HCT116 (cell line): ENCODE data around the gene MAP7. TPM values are rescaled to one million over a fixed set of nuclear protein-coding genes. Genes with fewer than 3 reads are reported as not detected.

Source experiments
- ATAC-seq: fragments of 200-7000 bp; cut with Tn5 transposase; 2 replicates; pipeline ENCODE4 v1.9.1; 2020; ENCODE audit warnings: mild to moderate bottlenecking, moderate library complexity
- BruUV-seq: library from RNA; stranded (reverse); fragments of 400-500 nt; replicated peaks from 2 replicates; lab custom pipeline; 2021; lab: Mats Ljungman, UMichigan
- CTCF ChIA-PET: fragments of 300-600 bp; sonication (Branson Sonifier 250); formaldehyde crosslinking; loops from one replicate; lab custom pipeline; 2021; ENCODE audit warnings: antibody characterized with exemption; lab: Charles Lee
- POLR2A ChIA-PET: fragments of 300-600, 350-600 bp; sonication (Branson Sonifier 250); formaldehyde crosslinking; loops from one replicate; lab custom pipeline; 2021; ENCODE audit warnings: antibody characterized with exemption; lab: Charles Lee
- RAD21 ChIA-PET, 2 experiments: fragments of 300-600 bp; sonication (Branson Sonifier 250); formaldehyde crosslinking; loops; one replicate each; lab custom pipeline; 2023; ENCODE audit warnings: low total read pairs in 2 of 2; ENCODE audit not compliant: uncharacterized antibody in 2 of 2, unreplicated experiment in 2 of 2, low non-redundant PET in 1 of 2; lab: Charles Lee
- DNase-seq: peaks from one replicate; pipeline ENCODE4 v3.0.0-alpha.2; 2010; ENCODE audit warnings: low read depth, low spot score
- H2AFZ ChIP-seq: fragments of 200-600 bp; shearing (Covaris generic), sonication (generic); 2 replicates; pipeline ENCODE4 v1.6.1; 2017; ENCODE audit warnings: low read depth, mixed run types, mixed read lengths, antibody characterized with exemption, low read length; ENCODE audit not compliant: poor library complexity, severe bottlenecking
- H3K27ac ChIP-seq: 2 replicates; pipeline ENCODE4 v1.5.1; 2012; ENCODE audit warnings: low read depth, low read length
- H3K27me3 ChIP-seq: fragments of 200-600 bp; sonication (generic); 2 replicates; pipeline ENCODE4 v1.6.1; 2016; ENCODE audit warnings: mixed run types, low read length, mixed read lengths; ENCODE audit not compliant: insufficient read depth
- H3K36me3 ChIP-seq, 2 experiments: fragments of 200-500 bp in 1 of 2; fragments of 200-600 bp in 1 of 2; sonication (Bioruptor generic) in 1 of 2; sonication (generic) in 1 of 2; 2 replicates each; pipeline versions ENCODE4 v1.5.1 to v1.6.1; 2014 to 2016; ENCODE audit warnings: low read length in 2 of 2, inconsistent platforms in 1 of 2, mixed read lengths in 1 of 2, mixed run types in 1 of 2; ENCODE audit not compliant: insufficient read depth in 2 of 2, control insufficient read depth in 1 of 2
- H3K4me1 ChIP-seq, 2 experiments: fragments of 200-600 bp in 1 of 2; sonication (generic) in 1 of 2; 2 replicates each; pipeline versions ENCODE4 v1.5.1 to v1.6.1; 2012 to 2017; ENCODE audit warnings: low read length in 2 of 2, inconsistent platforms in 1 of 2, mild to moderate bottlenecking in 1 of 2, mixed read lengths in 1 of 2, mixed run types in 1 of 2, moderate library complexity in 1 of 2; ENCODE audit not compliant: insufficient read depth in 2 of 2, control insufficient read depth in 1 of 2
- H3K4me2 ChIP-seq: fragments of 200-600 bp; sonication (generic); 2 replicates; pipeline ENCODE4 v1.6.1; 2017; ENCODE audit warnings: mixed run types, low read length, mixed read lengths
- H3K4me3 ChIP-seq, 2 experiments: fragments of 200-600 bp in 1 of 2; sonication (generic) in 1 of 2; replicated peaks in 1 of 2; 2 replicates each; pipeline ENCODE4 v1.5.1; 2011 to 2016; ENCODE audit warnings: low read length in 2 of 2, control low read depth in 1 of 2, low read depth in 1 of 2, mild to moderate bottlenecking in 1 of 2, mixed read lengths in 1 of 2, mixed run types in 1 of 2
- H3K79me2 ChIP-seq: fragments of 200-600 bp; sonication (generic); 2 replicates; pipeline ENCODE4 v1.6.1; 2017; ENCODE audit warnings: mild to moderate bottlenecking, mixed run types, low read length, moderate library complexity, mixed read lengths; ENCODE audit not compliant: insufficient read depth
- H3K9ac ChIP-seq: fragments of 200-600 bp; sonication (generic); 2 replicates; pipeline ENCODE4 v1.6.1; 2016; ENCODE audit warnings: low read length, mixed read lengths
- H3K9me2 ChIP-seq: fragments of 200-600 bp; sonication (generic), shearing (Covaris generic); 2 replicates; pipeline ENCODE4 v1.6.1; 2017; ENCODE audit warnings: mixed run types, mild to moderate bottlenecking, moderate library complexity; ENCODE audit not compliant: insufficient read depth
- H3K9me3 ChIP-seq, 2 experiments: fragments of 200-500 bp in 1 of 2; fragments of 200-600 bp in 1 of 2; sonication (Bioruptor generic) in 1 of 2; sonication (generic) in 1 of 2; 2 replicates each; pipeline ENCODE4 v1.6.1; 2014 to 2017; ENCODE audit warnings: low read length in 2 of 2, mixed read lengths in 2 of 2, inconsistent platforms in 1 of 2, low read depth in 1 of 2, mild to moderate bottlenecking in 1 of 2, mixed run types in 1 of 2, moderate library complexity in 1 of 2; ENCODE audit not compliant: control insufficient read depth in 1 of 2, insufficient read depth in 1 of 2
- H4K20me1 ChIP-seq: fragments of 200-600 bp; sonication (generic), shearing (Covaris generic); 2 replicates; pipeline ENCODE4 v1.6.1; 2017; ENCODE audit warnings: mixed run types, mild to moderate bottlenecking, moderate library complexity; ENCODE audit not compliant: insufficient read depth
- CTCF ChIP-seq, 3 experiments: fragments of 200-600 bp in 1 of 3; sonication (generic) in 1 of 3; IDR thresholded peaks in 2 of 3; conservative IDR thresholded peaks in 1 of 3; 2 replicates each; pipeline ENCODE4 v1.5.1; 2012 to 2017; ENCODE audit warnings: low read depth in 2 of 3, low read length in 2 of 3, antibody characterized with exemption in 1 of 3, borderline replicate concordance in 1 of 3, control low read depth in 1 of 3, mild to moderate bottlenecking in 1 of 3, mixed read lengths in 1 of 3, mixed run types in 1 of 3, moderate library complexity in 1 of 3; ENCODE audit not compliant: insufficient read depth in 1 of 3
- EGR1 ChIP-seq: IDR thresholded peaks from 2 replicates; pipeline ENCODE4 v1.6.1; 2012; ENCODE audit warnings: low read depth
- ELF1 ChIP-seq: IDR thresholded peaks from 2 replicates; pipeline ENCODE4 v1.6.1; 2012; ENCODE audit warnings: low read depth, borderline replicate concordance
- EZH2phosphoT487 ChIP-seq: fragments of 200-600 bp; IDR thresholded peaks from 2 replicates; pipeline ENCODE4 v1.6.1; 2018; ENCODE audit warnings: antibody characterized with exemption, borderline replicate concordance
- FOSL1 ChIP-seq: IDR thresholded peaks from 2 replicates; pipeline ENCODE4 v1.6.1; 2012; ENCODE audit warnings: low read depth
- POLR2A ChIP-seq: IDR thresholded peaks from 2 replicates; pipeline ENCODE4 v1.7.0; 2011; ENCODE audit warnings: borderline replicate concordance; ENCODE audit not compliant: insufficient read depth, insufficient read length; ENCODE audit errors: extremely low read depth
- POLR2AphosphoS5 ChIP-seq: IDR thresholded peaks from 2 replicates; pipeline ENCODE4 v1.6.1; 2011; ENCODE audit warnings: mild to moderate bottlenecking, low read depth, low read length, moderate library complexity
- RAD21 ChIP-seq: IDR thresholded peaks from 2 replicates; pipeline ENCODE4 v1.6.1; 2012; ENCODE audit warnings: low read depth, mild to moderate bottlenecking
- SIN3A ChIP-seq: IDR thresholded peaks from 2 replicates; pipeline ENCODE4 v1.6.1; 2012; ENCODE audit warnings: low read depth
- SP1 ChIP-seq: IDR thresholded peaks from 2 replicates; pipeline ENCODE4 v1.6.1; 2012; ENCODE audit warnings: low read depth
- SRF ChIP-seq: IDR thresholded peaks from 2 replicates; pipeline ENCODE4 v1.6.1; 2012; ENCODE audit warnings: low read depth
- TCF7L2 ChIP-seq: IDR thresholded peaks from 2 replicates; pipeline ENCODE4 v1.7.0; 2011; ENCODE audit warnings: borderline replicate concordance, inconsistent platforms; ENCODE audit not compliant: insufficient read depth, insufficient read length; ENCODE audit errors: extremely low read depth
- ZBTB33 ChIP-seq: IDR thresholded peaks from 2 replicates; pipeline ENCODE4 v1.6.1; 2011; ENCODE audit warnings: mild to moderate bottlenecking, low read length, moderate library complexity; ENCODE audit not compliant: insufficient replicate concordance; ENCODE audit errors: extremely low read depth
- ZFX ChIP-seq: fragments of 450-650 bp; IDR thresholded peaks from 2 replicates; pipeline ENCODE4 v1.6.1; 2017
- ZNF274 ChIP-seq: fragments of 200-500 bp; sonication (Bioruptor generic); IDR thresholded peaks from 2 replicates; pipeline ENCODE4 v1.6.1; 2014; ENCODE audit warnings: mild to moderate bottlenecking, low read depth, low read length, inconsistent platforms
- intact Hi-C: fragments of 100-400 bp; cut with micrococcal nuclease; formaldehyde crosslinking; loops from 2 replicates; pipeline ENCODE4 v1.10.0; 2022
- total RNA-seq: library from RNA; stranded (reverse); gene quantifications from one replicate; pipeline ENCODE4 v1.2.1, GENCODE V29; 2021; ENCODE audit not compliant: unreplicated experiment
- TF ChIP-seq, protein P1 (sequence below): IDR thresholded peaks from 2 replicates; pipeline ENCODE4 v1.6.1; 2012

Gene MAP7
- total RNA-seq, 1 experiment from 2014 or later = 35.5 TPM

DNA sequence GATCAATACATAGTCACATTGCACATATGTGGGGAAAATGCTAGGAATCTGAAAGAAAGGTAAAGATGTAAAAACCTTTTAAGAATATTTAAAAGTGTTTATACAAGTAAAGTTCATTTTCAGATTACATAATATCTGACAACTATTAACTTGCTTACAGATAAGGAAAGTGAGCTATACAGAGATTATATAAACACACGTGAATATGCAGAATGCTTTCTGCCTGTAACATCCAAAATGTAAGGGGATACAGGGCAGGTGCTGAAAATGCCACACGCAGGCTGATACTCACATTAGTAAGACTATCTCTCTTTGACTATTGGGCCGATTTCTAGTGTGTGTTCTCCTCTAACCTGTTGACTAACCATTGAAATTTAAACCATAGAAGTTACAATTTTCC is 17.9 kb upstream of the MAP7 start:
- no TSS peak for BruUV-seq
- intact Hi-C loops = no loop called here
- ChIA-PET CTCF (no interaction called here), POLR2A (no interaction called here), RAD21 (no interaction called here)
- no peaks in the 10 kb centered on the region for H4K20me1 ChIP-seq
- no peaks in the 10 kb centered on the region for H3K79me2 ChIP-seq
- DNase-seq (no peak), ATAC-seq (no peak)
- H3K4me3 ChIP-seq = no peak overlapping the region
- no peak overlapping the region for H3K4me2 ChIP-seq
- no peaks in the 10 kb centered on the region for H3K27me3 ChIP-seq
- no peak overlapping the region for H3K27ac ChIP-seq
- no peaks in the 10 kb centered on the region; a peak in 1 of 4 replicates for H3K36me3 ChIP-seq
- no peak overlapping the region for H3K9ac ChIP-seq
- H3K9me3 ChIP-seq = peaks cover 6 to 11% of the 10 kb centered on the region in 2 experiments; a peak in 2 of 4 replicates
- H3K9me2 ChIP-seq = no peaks in the 10 kb centered on the region
- no peak for TF ChIP-seq ZFX
- no peak for TF ChIP-seq SP1
- no peak for TF ChIP-seq EGR1
- no peak for TF ChIP-seq SRF
- TF ChIP-seq ZNF274 = no peak
- TF ChIP-seq RAD21 = no peak
- no peak for TF ChIP-seq POLR2AphosphoS5
- TF ChIP-seq ELF1 = no peak
- TF ChIP-seq SIN3A = no peak
- no peak for TF ChIP-seq POLR2A
- TF ChIP-seq CTCF (IDR thresholded peaks at IDR 0.05 in 2 of 3, conservative IDR thresholded peaks at IDR 0.05 in 1 of 3; ENCODE audit: borderline replicate concordance in 1 of 3, insufficient read depth in 1 of 3, low read depth in 2 of 3, low read length in 2 of 3) = no peak
- TF ChIP-seq, protein P1, sequence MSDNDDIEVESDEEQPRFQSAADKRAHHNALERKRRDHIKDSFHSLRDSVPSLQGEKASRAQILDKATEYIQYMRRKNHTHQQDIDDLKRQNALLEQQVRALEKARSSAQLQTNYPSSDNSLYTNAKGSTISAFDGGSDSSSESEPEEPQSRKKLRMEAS = no peak
- no peak for TF ChIP-seq TCF7L2
- TF ChIP-seq EZH2phosphoT487 = no peak
- TF ChIP-seq ZBTB33 = no peak
- no peak for TF ChIP-seq FOSL1
- no peaks in the 10 kb centered on the region for H3K4me1 ChIP-seq
- H2AFZ ChIP-seq = no peak overlapping the region
